Measurements from ENCODE around the gene NAB2. TPM values are rescaled to one million over a fixed set of nuclear protein-coding genes. Genes with fewer than 3 reads are reported as not detected.

NAB2 gene
- total and polyA plus RNA-seq, 10 donors: 9.0 to 25.0 (median 17.4) TPM

DNA sequence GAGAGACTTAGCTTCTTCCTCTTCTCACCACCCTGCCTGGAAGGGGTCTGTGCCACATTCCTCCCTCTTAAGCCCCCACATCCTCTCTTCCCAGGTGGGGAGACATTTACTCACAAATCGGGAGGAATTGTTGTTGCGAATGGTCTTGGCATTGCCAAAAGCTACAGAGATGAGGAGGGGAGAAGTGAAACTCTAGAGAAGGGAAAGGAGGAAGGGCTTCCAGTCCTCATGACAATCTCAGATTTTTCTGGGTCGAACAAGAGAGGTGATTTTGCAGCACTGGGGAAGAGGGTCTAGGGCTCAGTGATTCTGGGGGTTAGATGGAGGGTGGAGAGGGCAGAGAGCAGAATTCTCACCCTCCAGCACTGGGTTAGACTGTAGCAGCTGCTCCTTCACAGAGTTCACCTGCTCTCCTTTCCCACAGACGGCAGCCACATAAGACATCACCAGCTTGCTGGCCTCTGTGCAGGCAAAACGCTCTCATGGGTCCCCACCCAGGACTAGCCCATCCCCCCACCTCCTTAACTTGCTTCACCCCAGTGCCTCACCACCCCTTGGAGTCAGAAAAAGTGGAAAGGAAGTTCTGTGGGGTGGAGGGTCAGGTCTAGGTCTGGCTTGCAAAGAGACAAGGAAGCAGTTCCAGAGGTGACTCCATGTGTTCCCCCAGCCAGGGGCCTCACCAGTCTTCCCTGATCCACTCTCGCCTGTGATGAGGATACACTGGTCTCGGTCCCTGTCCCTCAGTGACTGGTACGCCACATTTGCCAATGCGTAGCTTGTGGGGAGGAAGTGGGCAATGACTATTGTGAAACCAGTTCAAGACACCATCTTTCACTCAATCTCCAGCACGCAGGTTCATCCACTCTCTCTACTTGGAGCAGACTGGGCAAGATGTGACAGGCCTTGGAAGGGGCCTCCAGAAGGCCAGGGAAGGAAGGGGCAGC is 41.7 kb upstream of the NAB2 start:
- no peak for DNase-seq
- Histone ChIP-seq H3K9me3 (no peaks in the 10 kb centered on the region), H3K36me3 (no peaks in the 10 kb centered on the region), H3K4me1 (peaks cover 0 to 40% (median 28%) of the 10 kb centered on the region in 6 donors), H3K4me3 (peak overlapping the region in 2 of 8 donors; percentile 1 to 32), H3K27me3 (replicated peaks in 1 of 7) (no peaks in the 10 kb centered on the region), H3K27ac (peak overlapping the region in 5 of 8 donors; percentile 23 to 80 (median 57))
- TF ChIP-seq POLR2AphosphoS5 (IDR thresholded peaks at IDR 0.05) (peak in 1 of 3 donors; percentile 43), POLR2A (IDR thresholded peaks at IDR 0.05) (no peak)
- 39 to 51% (median 41%) methylated on average over 10 of the region's 10 CpGs for WGBS, 5 donors
- intact Hi-C loops (cut with DNase I; ENCODE audit: low total_unique reads): no loop called here

DNA sequence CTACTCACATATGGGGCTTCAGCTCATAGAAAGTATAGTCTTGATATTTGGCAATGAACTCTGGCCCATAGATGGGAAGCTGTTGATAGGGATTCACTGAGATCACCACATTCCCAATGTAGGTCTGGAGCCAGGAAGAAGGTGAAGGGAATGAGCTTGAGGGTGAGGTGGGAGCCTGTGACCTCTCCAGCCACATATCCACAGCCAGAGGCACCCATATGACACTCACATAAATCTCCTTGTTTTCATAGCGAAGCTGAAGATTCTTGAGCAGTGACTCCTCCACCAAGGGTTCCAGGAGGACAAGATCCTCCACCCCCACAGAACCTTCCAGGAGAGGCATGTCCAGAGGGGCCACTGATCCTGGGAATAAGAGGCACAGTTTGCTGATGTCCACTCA is 40.9 kb upstream of the NAB2 start:
- Histone ChIP-seq H3K9me3 (no peaks in the 10 kb centered on the region), H3K27ac (peak overlapping the region in 3 of 8 donors; percentile 57 to 80 (median 70)), H3K27me3 (replicated peaks in 1 of 7) (no peaks in the 10 kb centered on the region), H3K4me1 (peaks cover 0 to 40% (median 28%) of the 10 kb centered on the region in 6 donors), H3K36me3 (no peaks in the 10 kb centered on the region), H3K4me3 (no peak overlapping the region)
- no peak for DNase-seq
- intact Hi-C loops (cut with DNase I; ENCODE audit: low total_unique reads): no loop called here
- WGBS, 5 donors: 86 to 97% (median 89%) methylated on average over 1 of the region's 1 CpG
- TF ChIP-seq POLR2A (IDR thresholded peaks at IDR 0.05) (no peak), POLR2AphosphoS5 (IDR thresholded peaks at IDR 0.05) (no peak)
- TF ChIP-seq, protein P1, sequence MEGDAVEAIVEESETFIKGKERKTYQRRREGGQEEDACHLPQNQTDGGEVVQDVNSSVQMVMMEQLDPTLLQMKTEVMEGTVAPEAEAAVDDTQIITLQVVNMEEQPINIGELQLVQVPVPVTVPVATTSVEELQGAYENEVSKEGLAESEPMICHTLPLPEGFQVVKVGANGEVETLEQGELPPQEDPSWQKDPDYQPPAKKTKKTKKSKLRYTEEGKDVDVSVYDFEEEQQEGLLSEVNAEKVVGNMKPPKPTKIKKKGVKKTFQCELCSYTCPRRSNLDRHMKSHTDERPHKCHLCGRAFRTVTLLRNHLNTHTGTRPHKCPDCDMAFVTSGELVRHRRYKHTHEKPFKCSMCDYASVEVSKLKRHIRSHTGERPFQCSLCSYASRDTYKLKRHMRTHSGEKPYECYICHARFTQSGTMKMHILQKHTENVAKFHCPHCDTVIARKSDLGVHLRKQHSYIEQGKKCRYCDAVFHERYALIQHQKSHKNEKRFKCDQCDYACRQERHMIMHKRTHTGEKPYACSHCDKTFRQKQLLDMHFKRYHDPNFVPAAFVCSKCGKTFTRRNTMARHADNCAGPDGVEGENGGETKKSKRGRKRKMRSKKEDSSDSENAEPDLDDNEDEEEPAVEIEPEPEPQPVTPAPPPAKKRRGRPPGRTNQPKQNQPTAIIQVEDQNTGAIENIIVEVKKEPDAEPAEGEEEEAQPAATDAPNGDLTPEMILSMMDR (IDR thresholded peaks at IDR 0.05 in 8 of 11, conservative IDR thresholded peaks at IDR 0.05 in 3 of 11): no peak

DNA sequence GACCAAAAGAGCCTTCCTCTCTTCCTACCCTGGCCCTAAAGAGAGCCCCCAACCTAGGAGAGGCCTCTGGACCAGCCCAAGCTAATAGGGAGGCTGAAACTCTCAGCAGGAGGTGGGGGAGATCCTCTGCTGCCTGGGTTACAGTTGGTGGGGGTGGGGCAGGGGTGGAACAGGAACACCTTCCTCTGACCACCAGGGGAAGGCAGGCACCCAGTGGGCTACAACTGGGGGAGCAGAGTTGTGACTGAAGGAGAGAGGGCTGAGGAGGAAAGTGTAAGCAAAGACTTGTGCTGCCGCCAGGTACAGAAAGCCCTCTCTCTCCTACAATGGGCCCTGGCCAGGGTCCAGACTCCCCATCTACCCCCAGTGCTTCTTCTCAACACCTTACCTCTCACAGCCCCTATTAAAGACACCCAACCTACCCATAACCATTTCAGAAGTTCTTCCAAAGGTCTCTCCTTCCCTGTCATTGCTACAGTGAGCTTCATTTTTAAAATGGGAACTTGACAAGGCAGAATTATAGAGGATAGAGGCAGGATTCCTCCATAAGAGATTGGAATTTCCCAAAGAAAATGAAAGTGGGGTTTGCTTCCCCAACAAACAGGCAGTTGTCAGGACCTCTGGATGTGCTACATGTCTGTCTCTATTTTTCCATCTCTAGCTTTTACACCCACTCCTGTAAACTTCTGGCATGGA is 40.3 kb upstream of the NAB2 start:
- Histone ChIP-seq H3K27me3 (replicated peaks in 1 of 7) (no peaks in the 10 kb centered on the region), H3K27ac (no peak overlapping the region), H3K4me3 (no peak overlapping the region), H3K9me3 (no peaks in the 10 kb centered on the region), H3K36me3 (no peaks in the 10 kb centered on the region), H3K4me1 (peaks cover 0 to 40% (median 28%) of the 10 kb centered on the region in 6 donors)
- DNase-seq: no peak
- intact Hi-C loops (cut with DNase I; ENCODE audit: low total_unique reads): no loop called here
- TF ChIP-seq POLR2A (IDR thresholded peaks at IDR 0.05) (no peak), POLR2AphosphoS5 (IDR thresholded peaks at IDR 0.05) (no peak)
- TF ChIP-seq, protein P1 (IDR thresholded peaks at IDR 0.05 in 8 of 11, conservative IDR thresholded peaks at IDR 0.05 in 3 of 11): no peak
- 88 to 100% (median 100%) methylated on average over 1 of the region's 1 CpG for WGBS, 5 donors

DNA sequence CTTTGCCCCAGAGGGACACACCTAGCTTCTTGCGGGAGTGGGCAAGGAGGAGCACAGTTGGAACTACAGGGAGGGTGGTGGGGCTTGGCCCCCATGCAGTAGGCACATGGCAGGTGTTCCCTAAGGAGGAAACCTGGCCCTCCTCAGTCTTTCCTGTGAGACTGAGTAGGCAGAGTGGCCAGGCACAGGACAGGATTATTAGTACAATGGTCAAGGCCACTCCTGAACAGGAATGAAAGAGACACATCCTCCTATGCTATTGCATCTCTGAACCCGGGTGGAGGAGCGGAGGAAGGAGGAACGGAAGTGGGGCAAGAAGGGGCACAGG is 39.8 kb upstream of the NAB2 start:
- Histone ChIP-seq H3K4me3 (no peak overlapping the region), H3K9me3 (no peaks in the 10 kb centered on the region), H3K27me3 (replicated peaks in 1 of 7) (no peaks in the 10 kb centered on the region), H3K27ac (no peak overlapping the region), H3K4me1 (peaks cover 0 to 40% (median 28%) of the 10 kb centered on the region in 6 donors), H3K36me3 (no peaks in the 10 kb centered on the region)
- intact Hi-C loops (cut with DNase I; ENCODE audit: low total_unique reads): no loop called here
- DNase-seq: no peak
- TF ChIP-seq POLR2A (IDR thresholded peaks at IDR 0.05) (no peak), POLR2AphosphoS5 (IDR thresholded peaks at IDR 0.05) (no peak)
- TF ChIP-seq, protein P1 (IDR thresholded peaks at IDR 0.05 in 8 of 11, conservative IDR thresholded peaks at IDR 0.05 in 3 of 11): no peak
- WGBS, 5 donors: 49 to 74% (median 61%) methylated on average over 4 of the region's 4 CpGs

Measured in spleen (tissue), 11 donors.